Keratinocyte (primary cell): ENCODE results near the gene FAM13A.

Source experiments
- CTCF ChIP-seq, 3 experiments: IDR thresholded peaks in 1 of 3; conservative IDR thresholded peaks in 1 of 3; optimal IDR thresholded peaks in 1 of 3; 2 replicates in 2 of 3; 3 replicates in 1 of 3; pipeline versions ENCODE3 to v1.5.1; 2011; ENCODE audit warnings: low read length in 3 of 3, mild to moderate bottlenecking in 3 of 3, moderate library complexity in 2 of 3, control low read depth in 1 of 3, inconsistent platforms in 1 of 3; ENCODE audit not compliant: insufficient read depth in 2 of 3; ENCODE audit errors: extremely low read depth in 1 of 3
- EZH2 ChIP-seq: IDR thresholded peaks from one replicate; pipeline ENCODE4 v1.6.1; 2012; ENCODE audit warnings: inconsistent platforms, mild to moderate bottlenecking, low read length, moderate library complexity

- TF ChIP-seq CTCF (optimal IDR thresholded peaks at IDR 0.05 in 1 of 3, IDR thresholded peaks at IDR 0.05 in 1 of 3, conservative IDR thresholded peaks at IDR 0.05 in 1 of 3; ENCODE audit: extremely low read depth in 1 of 3, insufficient read depth in 2 of 3, low read length in 3 of 3): no peak
- no peak for TF ChIP-seq EZH2
Observed at GRCh38 chr4:88758264-88758663, 298.7 kb downstream of the FAM13A start.
